Tibial nerve (tissue), 4 donors: Measurements from ENCODE around the gene FTCDNL1. TPM values are rescaled to one million over a fixed set of nuclear protein-coding genes. Genes with fewer than 3 reads are reported as not detected.

ENCODE experiments used
- DNase-seq, 2 donors: peaks; one replicate each; pipeline ENCODE4 v3.0.0-alpha.2; 2019; ENCODE audit warnings: low spot score in 2 of 2
- H3K27ac ChIP-seq, 4 donors: fragments of 200-600 bp; sonication (generic) in 3 of 4; one replicate each; pipeline ENCODE4 v1.5.1; 2017 to 2019; ENCODE audit warnings: mild to moderate bottlenecking in 1 of 4
- H3K27me3 ChIP-seq, 2 donors: fragments of 200-600 bp; sonication (generic) in 1 of 2; one replicate each; pipeline versions ENCODE4 v1.5.1 to v1.6.0; 2017 to 2019
- H3K36me3 ChIP-seq, 3 donors: fragments of 200-600 bp; sonication (generic); one replicate each; pipeline ENCODE4 v1.5.1; 2018 to 2019
- H3K4me1 ChIP-seq, 4 donors: fragments of 200-600 bp; sonication (generic) in 3 of 4; one replicate each; pipeline ENCODE4 v1.5.1; 2017 to 2019
- H3K4me3 ChIP-seq, 4 donors: fragments of 200-600 bp; sonication (generic) in 3 of 4; one replicate each; pipeline ENCODE4 v1.5.1; 2017 to 2019; ENCODE audit warnings: mild to moderate bottlenecking in 1 of 4, moderate library complexity in 1 of 4
- H3K9me3 ChIP-seq, 4 donors: fragments of 200-600 bp; sonication (generic) in 3 of 4; one replicate each; pipeline ENCODE4 v1.5.1; 2017 to 2019
- CTCF ChIP-seq, 5 experiments: fragments of 200-600 bp in 3 of 5; fragments of 450-650 bp in 2 of 5; sonication (generic) in 3 of 5; IDR thresholded peaks; one replicate each; pipeline ENCODE4 v1.5.1; 2016 to 2019; ENCODE audit warnings: antibody characterized with exemption in 5 of 5, mild to moderate bottlenecking in 3 of 5, moderate library complexity in 2 of 5
- EP300 ChIP-seq, 2 donors: sonication (generic); formaldehyde crosslinking; IDR thresholded peaks; one replicate each; pipeline ENCODE4 v1.6.1; 2017; ENCODE audit warnings: antibody characterized with exemption in 2 of 2, mild to moderate bottlenecking in 1 of 2
- POLR2A ChIP-seq, 2 donors: fragments of 450-650 bp; IDR thresholded peaks; one replicate each; pipeline ENCODE4 v1.6.1; 2017; ENCODE audit warnings: antibody characterized with exemption in 2 of 2, mild to moderate bottlenecking in 2 of 2, moderate library complexity in 2 of 2
- WGBS, 2 donors: methylation state at CpG; one replicate each; pipeline ENCODE4 v1.1.5; 2018; 5-methylcytosine and 5-hydroxymethylcytosine counted together
- total RNA-seq, 4 donors: library from RNA; depleted of rRNA; stranded (reverse); fragments of >200 nt; gene quantifications; one replicate each; pipeline ENCODE4 v1.1.0, GENCODE V29; 2016

The FTCDNL1 gene
- total RNA-seq, 4 donors from 2014 or later, result 1.8 to 9.0 (median 3.4) TPM

GRCh38 chr2:199810422-199811171 is 40.4 kb downstream of the FTCDNL1 start:
- H3K27ac ChIP-seq, result no peak overlapping the region
- WGBS, 2 donors, result 75 to 76% methylated on average over 7 of the region's 7 CpGs
- DNase-seq, result no peak
- H3K36me3 ChIP-seq, result no peaks in the 10 kb centered on the region
- TF ChIP-seq CTCF (IDR thresholded peaks at IDR 0.05), result no peak
- no peak for TF ChIP-seq POLR2A (IDR thresholded peaks at IDR 0.05)
- TF ChIP-seq EP300 (IDR thresholded peaks at IDR 0.05), result no peak
- no peak overlapping the region for H3K4me3 ChIP-seq
- H3K9me3 ChIP-seq, result no peaks in the 10 kb centered on the region
- H3K4me1 ChIP-seq, result no peaks in the 10 kb centered on the region
- no peaks in the 10 kb centered on the region for H3K27me3 ChIP-seq

- H3K4me1 ChIP-seq, result no peaks in the 10 kb centered on the region
- TF ChIP-seq POLR2A (IDR thresholded peaks at IDR 0.05) (no peak), CTCF (IDR thresholded peaks at IDR 0.05) (no peak), EP300 (IDR thresholded peaks at IDR 0.05) (no peak)
- no peak overlapping the region for H3K4me3 ChIP-seq
- H3K36me3 ChIP-seq, result no peaks in the 10 kb centered on the region
- H3K27me3 ChIP-seq, result no peaks in the 10 kb centered on the region
- H3K27ac ChIP-seq, result no peak overlapping the region
- DNase-seq, result no peak
- no peaks in the 10 kb centered on the region for H3K9me3 ChIP-seq
Measured at GRCh38 chr2:199807966-199808365, 43.0 kb downstream of the FTCDNL1 start.

- Histone ChIP-seq H3K4me1 (no peaks in the 10 kb centered on the region), H3K4me3 (no peak overlapping the region), H3K9me3 (no peaks in the 10 kb centered on the region), H3K36me3 (no peaks in the 10 kb centered on the region), H3K27me3 (no peaks in the 10 kb centered on the region), H3K27ac (no peak overlapping the region)
- no peak for DNase-seq
- TF ChIP-seq EP300 (IDR thresholded peaks at IDR 0.05), result no peak
- TF ChIP-seq CTCF (IDR thresholded peaks at IDR 0.05), result no peak
- no peak for TF ChIP-seq POLR2A (IDR thresholded peaks at IDR 0.05)
- WGBS, 2 donors, result 25 to 31% methylated on average over 7 of the region's 7 CpGs
Measured at GRCh38 chr2:199806179-199806578, 44.8 kb downstream of the FTCDNL1 start.

- Histone ChIP-seq H3K4me3 (no peak overlapping the region), H3K9me3 (no peaks in the 10 kb centered on the region), H3K27ac (no peak overlapping the region), H3K36me3 (no peaks in the 10 kb centered on the region), H3K27me3 (no peaks in the 10 kb centered on the region), H3K4me1 (peaks cover 0 to under 1% (median 0%) of the 10 kb centered on the region in 4 donors)
- no peak for DNase-seq
- TF ChIP-seq CTCF (IDR thresholded peaks at IDR 0.05) (no peak), EP300 (IDR thresholded peaks at IDR 0.05) (no peak), POLR2A (IDR thresholded peaks at IDR 0.05) (no peak)
- 50 to 58% methylated on average over 1 of the region's 1 CpG for WGBS, 2 donors
Measured at GRCh38 chr2:199804831-199805230, 46.2 kb downstream of the FTCDNL1 start.

GRCh38 chr2:199798831-199799580 is 52.0 kb downstream of the FTCDNL1 start:
- TF ChIP-seq EP300 (IDR thresholded peaks at IDR 0.05) (peak in 1 of 2 donors; percentile 73), CTCF (IDR thresholded peaks at IDR 0.05) (no peak)
- Histone ChIP-seq H3K4me1 (peaks cover 0 to 14% (median 3%) of the 10 kb centered on the region in 4 donors), H3K4me3 (no peak overlapping the region), H3K27ac (peak overlapping the region in 1 of 4 donors; percentile 21), H3K36me3 (no peaks in the 10 kb centered on the region), H3K27me3 (no peaks in the 10 kb centered on the region), H3K9me3 (no peaks in the 10 kb centered on the region)
- WGBS, 2 donors, result 20 to 25% methylated on average over 10 of the region's 10 CpGs
- DNase-seq, result no peak
